Measurements from ENCODE around the gene ARRDC3.
"Not testable (repeated sequence)": the region's sequence is repeated elsewhere in the genome, so short reads cannot be mapped to it uniquely, and the experiment has no call there.

Gene ARRDC3

GRCh38 chr5:91388362-91388761, 5.2 kb upstream of the ARRDC3 start:
- TF ChIP-seq CTCF (IDR thresholded peaks at IDR 0.05; ENCODE audit: low read depth, low read length, missing control alignments), result no peak
- H3K4me3 ChIP-seq (replicated peaks; ENCODE audit: low read depth, low read length), result no peak overlapping the region
- no peak for DNase-seq (ENCODE audit: extremely low read depth, low read depth)

- no peak for DNase-seq (ENCODE audit: extremely low read depth, low read depth)
- TF ChIP-seq CTCF (IDR thresholded peaks at IDR 0.05; ENCODE audit: low read depth, low read length, missing control alignments), result no peak
Measured at GRCh38 chr5:91386120-91386519, 3.0 kb upstream of the ARRDC3 start.

GRCh38 chr5:91385596-91385995, 2.5 kb upstream of the ARRDC3 start:
- not testable (repeated sequence) for H3K4me3 ChIP-seq (replicated peaks; ENCODE audit: low read depth, low read length); DNase-seq (ENCODE audit: extremely low read depth, low read depth)

More at GRCh38 chr5:91386120-91386519, 3.0 kb upstream of the ARRDC3 start:
- H3K4me3 ChIP-seq (replicated peaks; ENCODE audit: low read depth, low read length), result no peak overlapping the region

- peak; percentile 71 for TF ChIP-seq CTCF (IDR thresholded peaks at IDR 0.05; ENCODE audit: low read depth, low read length, missing control alignments)
- no peak overlapping the region for H3K4me3 ChIP-seq (replicated peaks; ENCODE audit: low read depth, low read length)
- peak; percentile 88 for DNase-seq (ENCODE audit: extremely low read depth, low read depth)
Measured at GRCh38 chr5:91384671-91385430, 1.7 kb upstream of the ARRDC3 start.

GRCh38 chr5:91383956-91384300, 811 bp upstream of the ARRDC3 start:
- DNase-seq (ENCODE audit: extremely low read depth, low read depth), result no peak

GRCh38 chr5:91382530-91383026, 539 bp downstream of the ARRDC3 start:
- TF ChIP-seq CTCF (IDR thresholded peaks at IDR 0.05; ENCODE audit: low read depth, low read length, missing control alignments), result no peak
- DNase-seq (ENCODE audit: extremely low read depth, low read depth), result no peak

More at GRCh38 chr5:91383956-91384300, 811 bp upstream of the ARRDC3 start:
- TF ChIP-seq CTCF (IDR thresholded peaks at IDR 0.05; ENCODE audit: low read depth, low read length, missing control alignments), result no peak
- H3K4me3 ChIP-seq (replicated peaks; ENCODE audit: low read depth, low read length), result peak overlapping the region; percentile 95

GRCh38 chr5:91381774-91382359, 1.2 kb downstream of the ARRDC3 start:
- peak overlapping the region; percentile 95 for H3K4me3 ChIP-seq (replicated peaks; ENCODE audit: low read depth, low read length)
- no peak for TF ChIP-seq CTCF (IDR thresholded peaks at IDR 0.05; ENCODE audit: low read depth, low read length, missing control alignments)
- peak; percentile 77 for DNase-seq (ENCODE audit: extremely low read depth, low read depth)

More at GRCh38 chr5:91382530-91383026, 539 bp downstream of the ARRDC3 start:
- peak overlapping the region; percentile 95 for H3K4me3 ChIP-seq (replicated peaks; ENCODE audit: low read depth, low read length)

Data from HFF-Myc (cell line).